Lower leg skin (tissue), 4 donors: ENCODE data around the gene USP7. TPM values are rescaled to one million over a fixed set of nuclear protein-coding genes. Genes with fewer than 3 reads are reported as not detected.

Experiments
- DNase-seq, 2 donors: peaks; one replicate each; pipeline ENCODE4 v3.0.0-alpha.2; 2019; ENCODE audit warnings: low spot score in 2 of 2
- H3K4me3 ChIP-seq: fragments of 200-600 bp; sonication (generic); 2 replicates; pipeline ENCODE4 v1.5.1; 2017; ENCODE audit warnings: mild to moderate bottlenecking, low read depth; ENCODE audit not compliant: poor library complexity, severe bottlenecking
- POLR2A ChIP-seq, 2 donors: fragments of 450-650 bp; IDR thresholded peaks; one replicate each; pipeline ENCODE4 v1.6.1; 2016 to 2017; ENCODE audit warnings: antibody characterized with exemption in 2 of 2, mild to moderate bottlenecking in 1 of 2, moderate library complexity in 1 of 2
- WGBS, 2 donors: methylation state at CpG; one replicate each; pipeline ENCODE4 v1.1.5; 2018; 5-methylcytosine and 5-hydroxymethylcytosine counted together
- intact Hi-C: fragments of 100-400 bp; cut with DNase I; formaldehyde crosslinking; loops from one replicate; pipeline ENCODE4 v1.15.0; 2023; ENCODE audit warnings: low total_unique reads
- total RNA-seq, 4 donors: library from RNA; depleted of rRNA; stranded (reverse); fragments of >200 nt; gene quantifications; one replicate each; pipeline ENCODE4 v1.1.0, GENCODE V29; 2016
- TF ChIP-seq, protein P1 (sequence below), 3 donors: fragments of 450-650 bp; IDR thresholded peaks; one replicate each; pipeline ENCODE4 v1.5.1; 2016; ENCODE audit warnings: antibody characterized with exemption in 3 of 3, mild to moderate bottlenecking in 3 of 3, moderate library complexity in 2 of 3

The USP7 gene
- total RNA-seq, 4 donors from 2014 or later: 80.3 to 105 (median 91.8) TPM

DNA sequence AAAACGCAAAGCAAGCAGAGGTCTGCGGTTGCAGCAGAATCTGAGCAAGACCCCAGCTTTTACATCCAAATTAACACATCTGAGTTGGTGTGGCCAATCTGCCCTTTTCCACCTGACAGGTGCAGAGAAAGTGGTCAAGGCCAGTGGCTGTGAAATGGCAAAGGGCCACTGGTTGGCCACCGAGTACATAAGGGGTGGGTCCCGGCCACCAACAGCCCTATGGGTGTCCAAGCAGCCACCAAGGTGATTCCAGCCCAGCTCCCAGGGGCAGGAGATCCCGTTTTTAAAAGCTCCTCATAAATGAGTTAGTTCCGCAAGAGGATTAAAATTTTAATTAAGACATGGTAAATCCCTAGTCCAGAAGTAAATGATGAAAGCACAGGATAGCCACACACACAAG, 29.1 kb downstream of the USP7 start:
- no peak for DNase-seq
- no peak overlapping the region for H3K4me3 ChIP-seq
- WGBS, 2 donors: 84 to 87% methylated on average over 6 of the region's 6 CpGs
- intact Hi-C loops: no loop called here
- TF ChIP-seq POLR2A (IDR thresholded peaks at IDR 0.05): no peak
- TF ChIP-seq, protein P1, sequence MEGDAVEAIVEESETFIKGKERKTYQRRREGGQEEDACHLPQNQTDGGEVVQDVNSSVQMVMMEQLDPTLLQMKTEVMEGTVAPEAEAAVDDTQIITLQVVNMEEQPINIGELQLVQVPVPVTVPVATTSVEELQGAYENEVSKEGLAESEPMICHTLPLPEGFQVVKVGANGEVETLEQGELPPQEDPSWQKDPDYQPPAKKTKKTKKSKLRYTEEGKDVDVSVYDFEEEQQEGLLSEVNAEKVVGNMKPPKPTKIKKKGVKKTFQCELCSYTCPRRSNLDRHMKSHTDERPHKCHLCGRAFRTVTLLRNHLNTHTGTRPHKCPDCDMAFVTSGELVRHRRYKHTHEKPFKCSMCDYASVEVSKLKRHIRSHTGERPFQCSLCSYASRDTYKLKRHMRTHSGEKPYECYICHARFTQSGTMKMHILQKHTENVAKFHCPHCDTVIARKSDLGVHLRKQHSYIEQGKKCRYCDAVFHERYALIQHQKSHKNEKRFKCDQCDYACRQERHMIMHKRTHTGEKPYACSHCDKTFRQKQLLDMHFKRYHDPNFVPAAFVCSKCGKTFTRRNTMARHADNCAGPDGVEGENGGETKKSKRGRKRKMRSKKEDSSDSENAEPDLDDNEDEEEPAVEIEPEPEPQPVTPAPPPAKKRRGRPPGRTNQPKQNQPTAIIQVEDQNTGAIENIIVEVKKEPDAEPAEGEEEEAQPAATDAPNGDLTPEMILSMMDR (IDR thresholded peaks at IDR 0.05): no peak

DNA sequence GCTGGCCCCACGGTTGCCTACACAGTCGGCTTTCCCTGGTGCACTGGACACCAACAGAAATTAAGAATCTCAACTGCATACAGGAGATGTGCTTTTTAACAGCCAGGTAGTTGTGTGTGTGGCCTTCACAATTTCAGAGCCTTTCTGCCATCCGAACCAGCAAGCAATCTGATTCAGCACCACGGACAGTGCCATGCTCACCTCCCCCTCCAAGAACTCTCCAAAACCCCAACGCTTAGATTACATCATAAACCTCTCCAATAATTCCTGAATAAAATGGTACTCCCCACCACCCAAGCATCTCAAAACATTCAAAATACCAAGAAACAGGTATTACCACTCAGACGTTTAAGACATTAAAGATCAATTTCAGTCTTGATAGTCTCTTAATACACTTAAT, 31.8 kb downstream of the USP7 start:
- no peak for DNase-seq
- no peak for TF ChIP-seq POLR2A (IDR thresholded peaks at IDR 0.05)
- TF ChIP-seq, protein P1 (IDR thresholded peaks at IDR 0.05): no peak
- no peak overlapping the region for H3K4me3 ChIP-seq
- intact Hi-C loops: no loop called here
- WGBS, 2 donors: 44 to 48% methylated on average over 6 of the region's 6 CpGs

DNA sequence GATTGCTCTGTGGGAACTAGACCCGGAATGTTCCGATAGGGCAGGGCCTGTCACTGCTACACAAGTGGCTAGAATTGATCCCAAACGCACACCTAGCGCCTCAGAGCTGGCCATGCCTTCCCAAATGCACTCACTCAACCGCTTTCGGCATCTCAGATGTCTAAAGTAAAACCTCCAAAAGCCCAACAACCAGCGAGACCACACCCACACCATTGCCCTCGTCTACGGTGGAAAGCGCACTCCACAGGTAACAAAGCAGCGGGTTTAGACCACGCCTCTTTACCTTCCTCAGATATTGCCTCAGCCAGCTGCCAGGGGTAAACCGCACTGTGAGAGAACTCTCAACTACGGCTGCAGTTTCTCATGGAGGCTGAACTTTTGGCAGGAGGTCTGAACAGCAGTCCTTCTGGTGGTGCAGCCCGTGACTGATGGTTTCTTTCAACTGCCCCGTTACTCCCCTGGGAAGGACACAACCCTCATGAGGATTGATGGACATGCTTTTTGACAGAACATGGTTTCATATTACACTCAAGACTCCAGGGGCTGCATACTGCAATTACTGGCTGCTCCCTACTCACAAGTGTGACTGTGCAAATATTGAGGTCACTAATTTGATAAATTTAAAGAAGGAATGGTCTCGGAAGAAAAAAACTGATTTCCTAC, 34.5 kb downstream of the USP7 start:
- WGBS, 2 donors: 91 to 94% methylated on average over 17 of the region's 17 CpGs
- intact Hi-C loops: no loop called here
- no peak for TF ChIP-seq POLR2A (IDR thresholded peaks at IDR 0.05)
- TF ChIP-seq, protein P1 (IDR thresholded peaks at IDR 0.05): no peak
- no peak for DNase-seq
- no peak overlapping the region for H3K4me3 ChIP-seq

DNA sequence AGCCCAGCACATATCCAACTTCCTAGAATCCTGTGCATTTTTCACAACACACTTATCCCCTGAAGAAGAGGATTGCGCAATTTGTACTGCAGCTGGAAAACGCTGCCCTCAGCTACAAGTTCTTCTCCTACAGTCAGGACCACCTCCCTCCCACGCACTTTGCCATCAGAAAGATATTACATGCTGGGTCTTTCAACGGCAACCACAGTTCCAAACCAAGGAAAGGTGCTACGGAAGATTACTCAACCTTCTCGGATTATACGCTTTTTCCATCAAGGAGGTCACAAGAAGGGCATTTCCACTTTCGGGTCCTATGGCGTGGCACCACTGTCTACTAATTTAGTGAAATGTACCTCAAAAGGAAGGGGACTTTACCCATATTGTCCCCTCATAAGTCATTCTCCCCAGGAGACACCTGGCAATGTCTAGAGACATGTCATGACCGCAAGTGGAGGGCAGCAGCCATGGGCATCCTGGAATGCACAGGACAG, 35.2 kb downstream of the USP7 start:
- H3K4me3 ChIP-seq: no peak overlapping the region
- 79 to 89% methylated on average over 10 of the region's 10 CpGs for WGBS, 2 donors
- no peak for TF ChIP-seq POLR2A (IDR thresholded peaks at IDR 0.05)
- TF ChIP-seq, protein P1 (IDR thresholded peaks at IDR 0.05): no peak
- no peak for DNase-seq
- intact Hi-C loops: no loop called here

DNA sequence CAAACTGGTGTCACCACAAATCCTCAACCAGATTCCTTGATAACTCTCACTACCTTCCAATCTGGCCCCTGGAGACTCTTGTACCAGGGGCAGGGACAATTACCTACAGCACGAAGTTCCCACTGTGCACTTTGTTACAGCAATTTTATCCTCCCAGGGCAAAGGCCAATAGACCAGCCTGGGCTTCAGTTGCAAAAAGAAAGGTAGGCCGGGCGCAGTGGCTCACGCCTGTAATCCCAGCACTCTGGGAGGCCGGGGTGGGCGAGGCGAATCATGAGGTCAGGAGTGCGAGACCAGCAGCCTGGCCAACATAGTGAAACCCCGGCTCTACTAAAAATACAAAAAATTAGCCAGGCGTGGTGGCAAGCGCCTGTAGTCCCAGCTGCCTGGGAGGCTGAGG, 36.9 kb downstream of the USP7 start:
- intact Hi-C loops: no loop called here
- 94 to 97% methylated on average over 11 of the region's 11 CpGs for WGBS, 2 donors

More for the DNA sequence above, 36.9 kb downstream of the USP7 start:
- no peak overlapping the region for H3K4me3 ChIP-seq
- TF ChIP-seq, protein P1 (IDR thresholded peaks at IDR 0.05): no peak
- no peak for TF ChIP-seq POLR2A (IDR thresholded peaks at IDR 0.05)
- DNase-seq: no peak
